Nephron (organoid): ENCODE measurements around the gene TPI1.

Experiments
- H3K27ac Mint-ChIP-seq, 3 experiments: 2 replicates each; pipeline ENCODE4 v1.8.0; 2020; ENCODE audit warnings: mixed read lengths in 3 of 3, mild to moderate bottlenecking in 2 of 3, moderate library complexity in 1 of 3
- H3K27me3 Mint-ChIP-seq: 2 replicates; pipeline ENCODE4 v1.8.0; 2021; ENCODE audit warnings: low read depth, mild to moderate bottlenecking, moderate library complexity, mixed read lengths
- H3K36me3 Mint-ChIP-seq: 2 replicates; pipeline ENCODE4 v1.8.0; 2020; ENCODE audit warnings: low read depth, mixed read lengths
- H3K4me1 Mint-ChIP-seq: 2 replicates; pipeline ENCODE4 v1.8.0; 2020; ENCODE audit warnings: mixed read lengths
- H3K4me3 Mint-ChIP-seq, 3 experiments: 2 replicates each; pipeline ENCODE4 v1.8.0; 2020; ENCODE audit warnings: mild to moderate bottlenecking in 3 of 3, mixed read lengths in 3 of 3, moderate library complexity in 2 of 3
- H3K9me3 Mint-ChIP-seq: 2 replicates; pipeline ENCODE4 v1.8.0; 2020; ENCODE audit warnings: mixed read lengths
- TF ChIP-seq, protein P1 (sequence below), 3 experiments: fragments of 200-600 bp; sonication (generic); IDR thresholded peaks; one replicate each; pipeline ENCODE4 v1.5.0; 2021; ENCODE audit warnings: antibody characterized with exemption in 3 of 3; ENCODE audit not compliant: unreplicated experiment in 3 of 3

TPI1 gene

DNA sequence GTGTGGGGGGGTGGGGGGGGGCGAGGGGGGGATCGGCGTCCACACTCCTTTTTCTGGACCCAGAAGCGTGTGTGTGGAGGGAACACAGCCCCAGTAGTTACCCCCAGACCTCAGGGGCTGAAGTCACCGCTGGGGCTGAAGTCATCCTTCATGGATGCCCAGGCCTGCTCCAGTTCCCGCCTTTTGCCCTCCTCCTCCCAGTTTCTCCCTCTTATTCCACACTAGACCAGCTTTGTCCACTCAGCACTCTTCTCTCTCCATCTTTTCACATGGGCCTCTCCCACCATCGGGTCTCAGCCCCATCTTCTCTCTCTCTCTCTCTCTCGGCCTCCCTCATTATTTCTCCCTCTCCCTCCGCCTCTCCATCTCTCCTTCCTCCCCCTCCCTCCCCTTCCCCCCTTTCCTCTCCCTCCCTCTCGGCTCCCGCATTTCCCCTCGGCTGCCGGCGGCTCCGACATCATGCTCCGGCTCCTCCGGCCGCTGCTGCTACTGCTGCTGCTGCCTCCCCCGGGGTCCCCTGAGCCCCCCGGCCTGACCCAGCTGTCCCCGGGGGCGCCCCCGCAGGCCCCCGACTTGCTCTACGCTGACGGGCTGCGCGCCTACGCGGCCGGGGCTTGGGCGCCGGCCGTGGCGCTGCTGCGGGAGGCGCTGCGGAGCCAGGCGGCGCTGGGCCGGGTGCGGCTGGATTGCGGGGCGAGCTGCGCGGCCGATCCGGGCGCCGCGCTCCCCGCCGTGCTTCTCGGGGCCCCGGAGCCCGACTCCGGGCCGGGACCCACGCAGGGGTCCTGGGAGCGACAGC, 39.1 kb upstream of the TPI1 start, which contains the start of gene P3H3:
P3H3 (plus strand) TSS at position 426 of the 799 bp plus-strand sequence; CDS start at position 460, 34 bp downstream.
- Mint-ChIP-seq H3K36me3 (peaks cover 22% of the 10 kb centered on the region), H3K9me3 (no peaks in the 10 kb centered on the region), H3K4me1 (peaks cover 44% of the 10 kb centered on the region), H3K4me3 (peak within 1 kb of the TSS; percentile 96 to 100 (median 97)), H3K27ac (peak within 1 kb of the TSS; percentile 98 to 99 (median 98)), H3K27me3 (peaks cover 3% of the 10 kb centered on the region)
- TF ChIP-seq, protein P1, sequence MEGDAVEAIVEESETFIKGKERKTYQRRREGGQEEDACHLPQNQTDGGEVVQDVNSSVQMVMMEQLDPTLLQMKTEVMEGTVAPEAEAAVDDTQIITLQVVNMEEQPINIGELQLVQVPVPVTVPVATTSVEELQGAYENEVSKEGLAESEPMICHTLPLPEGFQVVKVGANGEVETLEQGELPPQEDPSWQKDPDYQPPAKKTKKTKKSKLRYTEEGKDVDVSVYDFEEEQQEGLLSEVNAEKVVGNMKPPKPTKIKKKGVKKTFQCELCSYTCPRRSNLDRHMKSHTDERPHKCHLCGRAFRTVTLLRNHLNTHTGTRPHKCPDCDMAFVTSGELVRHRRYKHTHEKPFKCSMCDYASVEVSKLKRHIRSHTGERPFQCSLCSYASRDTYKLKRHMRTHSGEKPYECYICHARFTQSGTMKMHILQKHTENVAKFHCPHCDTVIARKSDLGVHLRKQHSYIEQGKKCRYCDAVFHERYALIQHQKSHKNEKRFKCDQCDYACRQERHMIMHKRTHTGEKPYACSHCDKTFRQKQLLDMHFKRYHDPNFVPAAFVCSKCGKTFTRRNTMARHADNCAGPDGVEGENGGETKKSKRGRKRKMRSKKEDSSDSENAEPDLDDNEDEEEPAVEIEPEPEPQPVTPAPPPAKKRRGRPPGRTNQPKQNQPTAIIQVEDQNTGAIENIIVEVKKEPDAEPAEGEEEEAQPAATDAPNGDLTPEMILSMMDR (IDR thresholded peaks at IDR 0.05; ENCODE audit: unreplicated experiment in 3 of 3) = no peak

DNA sequence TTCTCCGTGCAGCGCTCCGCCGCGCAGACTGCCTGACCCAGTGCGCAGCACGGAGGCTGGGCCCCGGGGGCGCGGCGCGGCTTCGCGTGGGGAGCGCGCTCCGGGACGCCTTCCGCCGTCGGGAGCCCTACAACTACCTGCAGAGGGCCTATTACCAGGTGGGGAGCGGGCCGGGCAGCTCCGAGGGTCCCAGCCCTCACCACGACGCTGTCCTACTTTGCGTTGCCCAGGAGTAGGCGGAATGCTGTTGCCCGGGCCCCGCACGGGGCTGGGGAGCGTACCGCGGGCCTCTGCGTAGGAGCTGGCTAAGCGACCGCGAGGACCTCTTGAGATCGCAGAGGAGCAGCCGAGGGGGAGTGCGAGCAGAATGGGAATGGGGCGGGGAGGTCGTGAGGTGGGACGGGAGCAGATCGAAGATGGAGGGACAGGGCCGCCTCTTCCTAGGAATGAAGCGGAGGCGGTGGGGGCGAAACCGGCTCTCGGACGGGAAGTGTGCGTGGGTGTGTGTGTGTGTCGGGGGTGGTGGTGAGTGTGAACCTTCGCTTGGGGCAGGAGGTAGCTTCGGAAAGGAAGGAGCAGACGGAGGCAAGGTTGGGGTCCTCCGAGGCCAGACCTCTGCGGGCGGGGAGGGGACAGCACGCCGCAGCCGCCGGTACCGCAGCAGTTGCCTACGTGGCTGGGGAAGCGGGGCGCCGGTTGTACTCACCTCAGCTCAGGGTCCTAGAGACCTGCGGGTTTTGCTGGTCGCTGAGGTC, 38.4 kb upstream of the TPI1 start:
- Mint-ChIP-seq H3K9me3 (no peaks in the 10 kb centered on the region), H3K27ac (peak overlapping the region; percentile 94 to 99 (median 98)), H3K27me3 (peaks cover 3% of the 10 kb centered on the region), H3K36me3 (peaks cover 30% of the 10 kb centered on the region), H3K4me1 (peaks cover 42% of the 10 kb centered on the region), H3K4me3 (peak overlapping the region; percentile 96 to 100 (median 97))
- TF ChIP-seq, protein P1 (IDR thresholded peaks at IDR 0.05; ENCODE audit: unreplicated experiment in 3 of 3) = no peak

DNA sequence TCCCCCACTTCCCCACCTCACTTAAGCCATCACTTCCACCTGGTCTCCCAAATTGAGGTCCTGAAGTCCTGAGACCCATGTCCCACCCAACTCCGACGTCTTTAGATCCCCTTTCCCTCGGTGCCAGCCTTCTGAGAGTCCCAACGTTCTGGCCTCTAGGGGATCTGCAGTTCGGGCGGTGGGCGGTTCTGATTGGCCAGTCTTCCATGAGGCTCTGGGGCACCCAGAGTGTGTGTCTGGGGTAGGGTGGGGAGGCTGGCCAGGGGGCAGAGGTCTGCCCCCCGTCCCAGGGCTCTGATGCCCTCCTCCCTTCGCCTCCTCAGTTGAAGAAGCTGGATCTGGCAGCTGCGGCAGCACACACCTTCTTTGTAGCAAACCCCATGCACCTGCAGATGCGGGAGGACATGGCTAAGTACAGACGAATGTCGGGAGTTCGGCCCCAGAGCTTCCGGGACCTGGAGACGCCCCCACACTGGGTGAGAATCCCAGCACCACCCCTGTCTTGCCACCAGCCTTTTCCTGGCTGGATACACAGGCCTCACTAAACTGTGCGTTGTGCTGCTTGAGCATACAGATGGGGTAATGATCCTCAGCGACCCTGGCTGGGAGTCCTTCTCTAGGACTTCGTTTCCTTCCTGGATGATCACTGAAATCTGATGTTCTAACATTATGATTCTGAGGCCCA, 37.7 kb upstream of the TPI1 start:
- Mint-ChIP-seq H3K4me1 (peaks cover 37% of the 10 kb centered on the region), H3K9me3 (no peaks in the 10 kb centered on the region), H3K36me3 (peaks cover 35% of the 10 kb centered on the region), H3K27me3 (peaks cover 3% of the 10 kb centered on the region), H3K4me3 (peak overlapping the region; percentile 96 to 100 (median 97)), H3K27ac (peak overlapping the region; percentile 94 to 99 (median 98))
- TF ChIP-seq, protein P1 (IDR thresholded peaks at IDR 0.05; ENCODE audit: unreplicated experiment in 3 of 3) = peak in 1 of 3 experiments; percentile 10

DNA sequence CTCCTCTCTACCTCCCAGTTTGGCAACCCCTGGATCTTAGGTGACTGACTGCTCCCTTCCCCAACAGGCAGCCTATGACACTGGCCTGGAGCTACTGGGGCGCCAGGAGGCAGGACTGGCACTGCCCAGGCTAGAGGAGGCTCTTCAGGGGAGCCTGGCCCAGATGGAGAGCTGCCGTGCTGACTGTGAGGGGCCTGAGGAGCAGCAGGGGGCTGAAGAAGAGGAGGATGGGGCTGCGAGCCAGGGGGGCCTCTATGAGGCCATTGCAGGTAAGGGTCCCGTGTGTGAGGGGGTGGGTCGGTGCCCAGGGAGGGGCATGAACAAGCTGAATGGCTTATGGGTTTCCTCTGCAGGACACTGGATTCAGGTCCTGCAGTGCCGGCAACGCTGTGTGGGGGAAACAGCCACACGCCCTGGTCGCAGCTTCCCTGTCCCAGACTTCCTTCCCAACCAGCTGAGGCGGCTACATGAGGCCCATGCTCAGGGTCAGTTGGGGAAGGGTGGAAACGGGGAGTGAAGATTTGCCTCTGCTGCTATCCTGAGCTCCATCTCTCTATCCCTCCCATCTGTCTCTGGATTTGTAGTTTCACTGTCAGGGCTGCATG, 36.9 kb upstream of the TPI1 start:
- Mint-ChIP-seq H3K9me3 (no peaks in the 10 kb centered on the region), H3K27ac (peak overlapping the region; percentile 30 to 99 (median 70)), H3K4me1 (peaks cover 30% of the 10 kb centered on the region), H3K36me3 (peaks cover 38% of the 10 kb centered on the region), H3K27me3 (peaks cover 3% of the 10 kb centered on the region), H3K4me3 (peak overlapping the region; percentile 96 to 100 (median 97))
- TF ChIP-seq, protein P1 (IDR thresholded peaks at IDR 0.05; ENCODE audit: unreplicated experiment in 3 of 3) = no peak

DNA sequence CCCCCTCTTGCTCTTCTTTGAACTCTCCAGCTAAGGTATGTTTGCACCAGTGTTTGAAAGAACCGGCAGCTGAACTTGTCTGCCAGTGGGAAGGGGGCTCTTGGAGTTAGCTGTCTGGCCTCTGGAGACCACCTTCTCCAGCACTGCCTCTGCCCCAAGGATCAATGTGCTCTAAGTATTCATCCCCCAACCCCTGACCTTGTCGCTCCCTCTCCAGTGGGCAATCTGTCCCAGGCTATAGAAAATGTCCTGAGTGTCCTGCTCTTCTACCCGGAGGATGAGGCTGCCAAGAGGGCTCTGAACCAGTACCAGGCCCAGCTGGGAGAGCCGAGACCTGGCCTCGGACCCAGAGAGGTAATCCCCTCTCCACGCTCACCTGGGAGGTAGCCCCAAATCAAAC, 36.3 kb upstream of the TPI1 start:
- TF ChIP-seq, protein P1 (IDR thresholded peaks at IDR 0.05; ENCODE audit: unreplicated experiment in 3 of 3) = no peak
- Mint-ChIP-seq H3K9me3 (no peaks in the 10 kb centered on the region), H3K4me1 (peaks cover 24% of the 10 kb centered on the region), H3K36me3 (peaks cover 41% of the 10 kb centered on the region), H3K27me3 (peaks cover 3% of the 10 kb centered on the region), H3K27ac (peak overlapping the region; percentile 9 to 70 (median 30)), H3K4me3 (peak overlapping the region; percentile 64 to 100 (median 97))
